ENCODE results near the gene NELFE. TPM values are rescaled to one million over a fixed set of nuclear protein-coding genes. Genes with fewer than 3 reads are reported as not detected.
A peak's percentile ranks its signal among the peaks of the same experiment; 100 is the strongest.

Gene NELFE
- total RNA-seq, 1 donor from 2014 or later = 47.7 TPM

DNA sequence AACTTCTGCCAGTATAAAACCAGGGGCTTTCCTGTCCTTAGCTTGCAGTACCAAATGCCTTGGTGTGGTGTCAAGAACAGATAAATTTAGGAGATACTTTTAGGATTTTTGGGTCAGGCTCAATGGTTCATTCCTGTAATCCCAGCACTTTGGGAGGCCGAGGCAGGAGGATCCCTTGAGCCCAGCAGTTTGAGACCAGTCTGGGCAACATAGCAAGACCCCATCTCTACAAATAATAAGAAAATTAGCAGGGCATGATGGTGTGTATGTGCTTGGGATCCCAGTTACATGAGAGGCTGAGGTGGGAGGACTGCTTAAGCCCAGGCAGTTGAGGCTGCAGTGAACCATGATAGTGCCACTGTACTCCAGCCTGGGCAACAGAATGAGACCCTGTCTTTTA, 53.7 kb downstream of the NELFE start:
- peaks cover 2% of the 10 kb centered on the region for H3K4me1 Mint-ChIP-seq (ENCODE audit: low read depth, unreplicated experiment)
- Histone ChIP-seq H3K9me3 (ENCODE audit: insufficient read depth, low read depth, low read length) (no peaks in the 10 kb centered on the region), H3K4me2 (ENCODE audit: low read length) (no peak overlapping the region), H3K27me3 (ENCODE audit: insufficient read depth, low read length) (no peaks in the 10 kb centered on the region), H3K4me1 (ENCODE audit: insufficient read depth, low read length) (peaks cover 8% of the 10 kb centered on the region), H4K20me1 (ENCODE audit: insufficient read depth, low read length) (no peaks in the 10 kb centered on the region), H3K4me3 (ENCODE audit: insufficient read depth, low read depth, low read length) (no peak overlapping the region), H3K79me2 (ENCODE audit: insufficient read depth, low read length) (peaks cover 4% of the 10 kb centered on the region), H2AFZ (ENCODE audit: low read depth, low read length) (no peak overlapping the region), H3K9ac (ENCODE audit: low read length) (no peak overlapping the region), H3K27ac (ENCODE audit: low read depth, low read length) (no peak overlapping the region), H3K36me3 (ENCODE audit: insufficient read depth, low read length) (no peaks in the 10 kb centered on the region)
- no peak overlapping the region for H3K27ac Mint-ChIP-seq (ENCODE audit: unreplicated experiment)
- peaks cover 9% of the 10 kb centered on the region for H3K27me3 Mint-ChIP-seq (ENCODE audit: low read depth, unreplicated experiment)
- no peaks in the 10 kb centered on the region for H3K9me3 Mint-ChIP-seq (ENCODE audit: unreplicated experiment)
- no peak for FAIRE-seq
- H3K36me3 Mint-ChIP-seq (ENCODE audit: low read depth, unreplicated experiment) = no peaks in the 10 kb centered on the region
- TF ChIP-seq, protein P1, sequence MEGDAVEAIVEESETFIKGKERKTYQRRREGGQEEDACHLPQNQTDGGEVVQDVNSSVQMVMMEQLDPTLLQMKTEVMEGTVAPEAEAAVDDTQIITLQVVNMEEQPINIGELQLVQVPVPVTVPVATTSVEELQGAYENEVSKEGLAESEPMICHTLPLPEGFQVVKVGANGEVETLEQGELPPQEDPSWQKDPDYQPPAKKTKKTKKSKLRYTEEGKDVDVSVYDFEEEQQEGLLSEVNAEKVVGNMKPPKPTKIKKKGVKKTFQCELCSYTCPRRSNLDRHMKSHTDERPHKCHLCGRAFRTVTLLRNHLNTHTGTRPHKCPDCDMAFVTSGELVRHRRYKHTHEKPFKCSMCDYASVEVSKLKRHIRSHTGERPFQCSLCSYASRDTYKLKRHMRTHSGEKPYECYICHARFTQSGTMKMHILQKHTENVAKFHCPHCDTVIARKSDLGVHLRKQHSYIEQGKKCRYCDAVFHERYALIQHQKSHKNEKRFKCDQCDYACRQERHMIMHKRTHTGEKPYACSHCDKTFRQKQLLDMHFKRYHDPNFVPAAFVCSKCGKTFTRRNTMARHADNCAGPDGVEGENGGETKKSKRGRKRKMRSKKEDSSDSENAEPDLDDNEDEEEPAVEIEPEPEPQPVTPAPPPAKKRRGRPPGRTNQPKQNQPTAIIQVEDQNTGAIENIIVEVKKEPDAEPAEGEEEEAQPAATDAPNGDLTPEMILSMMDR (IDR thresholded peaks at IDR 0.05; ENCODE audit: insufficient read depth, low read depth, low read length) = no peak
- TF ChIP-seq EZH2 (IDR thresholded peaks at IDR 0.05; ENCODE audit: insufficient read depth, low read length) = no peak
- no peak for DNase-seq (ENCODE audit: low read depth)
- H3K4me3 Mint-ChIP-seq (ENCODE audit: unreplicated experiment) = no peak overlapping the region

DNA sequence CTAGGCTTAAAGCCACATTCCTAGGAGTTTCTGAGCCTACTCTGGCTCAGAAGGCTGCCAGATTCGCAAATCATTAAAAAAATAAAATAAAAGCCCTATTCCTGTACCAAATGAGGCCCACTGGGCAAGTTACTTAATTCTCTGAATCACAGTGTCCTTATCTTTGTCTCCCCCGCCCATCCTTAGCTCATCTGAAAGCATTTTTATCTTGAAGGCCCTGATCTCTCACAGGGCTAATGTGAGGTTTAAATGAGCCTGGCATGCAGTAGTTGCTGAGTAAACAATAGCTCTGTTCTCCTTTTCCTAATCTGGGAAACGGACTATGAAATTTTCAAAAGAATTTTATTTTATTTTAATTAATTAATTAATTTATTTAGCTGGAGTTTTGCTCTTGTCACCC, 54.8 kb downstream of the NELFE start:
- Mint-ChIP-seq H3K36me3 (ENCODE audit: low read depth, unreplicated experiment) (no peaks in the 10 kb centered on the region), H3K4me1 (ENCODE audit: low read depth, unreplicated experiment) (peaks cover 6% of the 10 kb centered on the region), H3K9me3 (ENCODE audit: unreplicated experiment) (no peaks in the 10 kb centered on the region), H3K27me3 (ENCODE audit: low read depth, unreplicated experiment) (peaks cover 9% of the 10 kb centered on the region), H3K27ac (ENCODE audit: unreplicated experiment) (no peak overlapping the region), H3K4me3 (ENCODE audit: unreplicated experiment) (peak overlapping the region; percentile 27)
- TF ChIP-seq EZH2 (IDR thresholded peaks at IDR 0.05; ENCODE audit: insufficient read depth, low read length) = no peak
- TF ChIP-seq, protein P1 (IDR thresholded peaks at IDR 0.05; ENCODE audit: insufficient read depth, low read depth, low read length) = no peak
- no peaks in the 10 kb centered on the region for H4K20me1 ChIP-seq (ENCODE audit: insufficient read depth, low read length)
- peaks cover 8% of the 10 kb centered on the region for H3K4me1 ChIP-seq (ENCODE audit: insufficient read depth, low read length)
- no peak overlapping the region for H3K4me3 ChIP-seq (ENCODE audit: insufficient read depth, low read depth, low read length)
- no peak overlapping the region for H3K27ac ChIP-seq (ENCODE audit: low read depth, low read length)
- H3K36me3 ChIP-seq (ENCODE audit: insufficient read depth, low read length) = no peaks in the 10 kb centered on the region
- H3K9me3 ChIP-seq (ENCODE audit: insufficient read depth, low read depth, low read length) = no peaks in the 10 kb centered on the region
- DNase-seq (ENCODE audit: low read depth) (no peak), FAIRE-seq (no peak)
- H3K79me2 ChIP-seq (ENCODE audit: insufficient read depth, low read length) = peaks cover 4% of the 10 kb centered on the region
- H2AFZ ChIP-seq (ENCODE audit: low read depth, low read length) = no peak overlapping the region
- no peaks in the 10 kb centered on the region for H3K27me3 ChIP-seq (ENCODE audit: insufficient read depth, low read length)
- H3K4me2 ChIP-seq (ENCODE audit: low read length) = no peak overlapping the region
- H3K9ac ChIP-seq (ENCODE audit: low read length) = no peak overlapping the region

Small RNAs within 50 kb of the gene (microRNA-seq; reads per million reads assigned to microRNA genes)
- gene MIR1236 = 1.9 reads per million

Other genes with a start within 250 kb of the NELFE start
- gene LY6G6D, start 243.6 kb downstream of the NELFE start, total RNA-seq = not detected in 2 replicates
- 0.41 and 0.66 TPM in 2 replicates for gene LY6G6C, start 237.2 kb downstream of the NELFE start, total RNA-seq
- gene MPIG6B, start 235.6 kb downstream of the NELFE start, total RNA-seq = not detected in 2 replicates
- 62.5 and 72.4 TPM in 2 replicates for gene DDAH2, start 229.7 kb downstream of the NELFE start, total RNA-seq
- gene CLIC1, start 222.4 kb downstream of the NELFE start, total RNA-seq = 484 and 518 TPM in 2 replicates
- 5.7 and 6.8 TPM in 2 replicates for gene MSH5, start 219.0 kb downstream of the NELFE start, total RNA-seq
- 0.72 and 1.2 TPM in 2 replicates for gene SAPCD1, start 196.3 kb downstream of the NELFE start, total RNA-seq
- 0.54 and 0.94 TPM in 2 replicates for gene VWA7, start 181.6 kb downstream of the NELFE start, total RNA-seq
- gene VARS1, start 163.2 kb downstream of the NELFE start, total RNA-seq = 94.8 and 96.3 TPM in 2 replicates
- 43.8 and 44.0 TPM in 2 replicates for gene LSM2, start 152.0 kb downstream of the NELFE start, total RNA-seq
- gene HSPA1L, start 143.7 kb downstream of the NELFE start, total RNA-seq = 0.98 and 1.1 TPM in 2 replicates
- 52.6 and 52.7 TPM in 2 replicates for gene HSPA1A, start 143.4 kb downstream of the NELFE start, total RNA-seq
- 64.9 and 77.2 TPM in 2 replicates for gene HSPA1B, start 131.2 kb downstream of the NELFE start, total RNA-seq
- 45.0 and 47.3 TPM in 2 replicates for gene NEU1, start 96.2 kb downstream of the NELFE start, total RNA-seq
- gene SLC44A4, start 80.0 kb downstream of the NELFE start, total RNA-seq = 0.23 and 0.29 TPM in 2 replicates
- gene EHMT2, start 61.3 kb downstream of the NELFE start, total RNA-seq = 32.6 and 35.8 TPM in 2 replicates
- 3.7 and 4.6 TPM in 2 replicates for gene ZBTB12, start 56.9 kb downstream of the NELFE start, total RNA-seq
- gene C2, start 31.3 kb downstream of the NELFE start, total RNA-seq = 0.20 and 0.43 TPM in 2 replicates
- gene CFB, start 12.9 kb downstream of the NELFE start, total RNA-seq = 1.0 and 1.4 TPM in 2 replicates
- gene SKIC2, start 204 bp upstream of the NELFE start, total RNA-seq = 75.3 and 79.1 TPM in 2 replicates
- 12.6 and 15.6 TPM in 2 replicates for gene DXO, start 13.2 kb upstream of the NELFE start, total RNA-seq
- gene C4A, start 23.1 kb upstream of the NELFE start, total RNA-seq = 3.8 and 4.6 TPM in 2 replicates
- gene C4B, start 55.8 kb upstream of the NELFE start, total RNA-seq = 3.2 and 3.7 TPM in 2 replicates
- 0.11 and 0.46 TPM in 2 replicates for gene CYP21A2, start 79.4 kb upstream of the NELFE start, total RNA-seq
- gene TNXB, start 150.4 kb upstream of the NELFE start, total RNA-seq = 1.8 and 2.3 TPM in 2 replicates
- gene ATF6B, start 169.3 kb upstream of the NELFE start, total RNA-seq = 68.7 and 70.1 TPM in 2 replicates
- gene FKBPL, start 171.3 kb upstream of the NELFE start, total RNA-seq = 5.2 TPM in 2 replicates
- gene PRRT1, start 193.0 kb upstream of the NELFE start, total RNA-seq = 0.45 and 0.67 TPM in 2 replicates
- gene PPT2, start 195.2 kb upstream of the NELFE start, total RNA-seq = 25.6 and 33.0 TPM in 2 replicates
- gene EGFL8, start 205.6 kb upstream of the NELFE start, total RNA-seq = 10.4 and 13.3 TPM in 2 replicates
- 94.8 and 98.1 TPM in 2 replicates for gene AGPAT1, start 217.1 kb upstream of the NELFE start, total RNA-seq
- gene RNF5, start 219.4 kb upstream of the NELFE start, total RNA-seq = 59.0 and 60.0 TPM in 2 replicates
- 7.5 and 9.9 TPM in 2 replicates for gene AGER, start 225.3 kb upstream of the NELFE start, total RNA-seq
- 80.7 and 83.7 TPM in 2 replicates for gene PBX2, start 231.2 kb upstream of the NELFE start, total RNA-seq
- gene GPSM3, start 233.7 kb upstream of the NELFE start, total RNA-seq = 9.6 and 10.2 TPM in 2 replicates

Data from astrocyte (in vitro differentiated cells and primary cell).